Measurements from ENCODE around the gene MYOZ2.

The MYOZ2 gene

GRCh38 chr4:119228406-119228805 is 92.8 kb downstream of the MYOZ2 start:
- DNase-seq, result no peak
- in situ Hi-C loops (cut with HindIII; ENCODE audit: low pct_ligation_motif_present, low pct_unique_long_range_greater_than_20kb, low sequenced_read_pairs), result no loop called here

- no peak for DNase-seq
- in situ Hi-C loops (cut with HindIII; ENCODE audit: low pct_ligation_motif_present, low pct_unique_long_range_greater_than_20kb, low sequenced_read_pairs), result no loop called here
Observed at GRCh38 chr4:119229908-119230687, 94.5 kb downstream of the MYOZ2 start.

GRCh38 chr4:119231491-119231890 is 95.9 kb downstream of the MYOZ2 start:
- no peak for DNase-seq
- in situ Hi-C loops (cut with HindIII; ENCODE audit: low pct_ligation_motif_present, low pct_unique_long_range_greater_than_20kb, low sequenced_read_pairs), result no loop called here

GRCh38 chr4:119232286-119232685 is 96.7 kb downstream of the MYOZ2 start:
- no peak for DNase-seq
- in situ Hi-C loops (cut with HindIII; ENCODE audit: low pct_ligation_motif_present, low pct_unique_long_range_greater_than_20kb, low sequenced_read_pairs), result no loop called here

GRCh38 chr4:119233191-119233590 is 97.6 kb downstream of the MYOZ2 start:
- in situ Hi-C loops (cut with HindIII; ENCODE audit: low pct_ligation_motif_present, low pct_unique_long_range_greater_than_20kb, low sequenced_read_pairs), result no loop called here
- no peak for DNase-seq

- in situ Hi-C loops (cut with HindIII; ENCODE audit: low pct_ligation_motif_present, low pct_unique_long_range_greater_than_20kb, low sequenced_read_pairs), result no loop called here
- DNase-seq, result no peak
Observed at GRCh38 chr4:119233750-119234149, 98.1 kb downstream of the MYOZ2 start.

- in situ Hi-C loops (cut with HindIII; ENCODE audit: low pct_ligation_motif_present, low pct_unique_long_range_greater_than_20kb, low sequenced_read_pairs), result no loop called here
- DNase-seq, result no peak
Observed at GRCh38 chr4:119237201-119237600, 101.6 kb downstream of the MYOZ2 start.
